GM21515 (cell line): ENCODE results near the gene MYO5C.
"Not testable (repeated sequence)": the region's sequence is repeated elsewhere in the genome, so short reads cannot be mapped to it uniquely, and the experiment has no call there.

Source experiments
- ATAC-seq: cut with Tn5 transposase; IDR thresholded peaks from one replicate; pipeline ENCODE4 v1.9.1; 2021; ENCODE audit not compliant: unreplicated experiment

The MYO5C gene

DNA sequence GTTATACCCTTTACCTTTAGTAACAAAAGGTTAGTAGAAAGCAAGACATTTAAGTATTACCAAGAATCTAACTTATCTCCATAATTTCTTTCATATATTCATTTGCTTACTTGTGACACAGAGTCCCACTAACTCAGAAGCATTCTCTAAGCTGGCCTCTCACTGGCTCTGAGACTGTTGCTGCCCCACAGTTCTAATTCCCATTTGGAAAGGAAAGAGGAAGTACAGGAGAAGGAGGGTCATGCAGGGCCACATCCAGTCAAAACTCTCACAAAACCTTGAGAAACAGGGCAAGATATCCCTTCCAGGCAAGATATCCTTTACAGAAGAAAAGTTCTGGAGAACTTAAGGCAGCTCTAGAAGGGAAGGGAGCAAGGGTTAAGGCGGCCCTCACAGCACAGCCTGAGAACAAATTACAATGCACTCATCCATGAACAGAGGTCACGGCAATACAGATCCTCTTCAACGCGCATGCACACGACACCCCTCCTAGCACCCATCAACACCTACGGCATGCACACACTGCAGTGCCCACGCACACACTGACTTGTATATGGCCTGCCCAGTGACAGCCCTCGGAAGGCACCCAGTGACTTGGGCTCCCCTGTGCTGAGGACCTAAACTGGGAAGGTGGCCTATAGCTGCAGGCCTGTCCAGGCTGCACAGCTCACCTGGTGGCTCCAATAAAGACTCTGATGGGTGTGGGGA, 13.0 kb upstream of the MYO5C start:
- ATAC-seq = peak; percentile 70

DNA sequence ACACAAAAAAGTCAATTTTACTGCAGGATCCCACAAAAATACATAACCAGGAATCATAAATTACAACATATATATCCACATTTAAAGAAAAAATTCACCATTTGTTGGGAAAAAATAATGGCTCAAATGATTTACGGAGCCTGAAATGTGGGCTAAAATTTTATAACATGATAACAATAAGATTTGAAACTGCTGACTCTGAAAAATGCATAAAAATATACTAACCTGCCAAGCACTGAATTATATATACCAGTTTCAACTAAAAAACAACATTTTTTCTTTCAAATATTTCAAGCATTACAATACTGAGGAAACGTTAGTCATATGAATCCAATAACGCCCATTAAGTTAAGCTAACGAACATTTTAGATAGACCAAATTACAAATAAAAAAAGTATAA, 12.2 kb upstream of the MYO5C start:
- ATAC-seq = no peak

DNA sequence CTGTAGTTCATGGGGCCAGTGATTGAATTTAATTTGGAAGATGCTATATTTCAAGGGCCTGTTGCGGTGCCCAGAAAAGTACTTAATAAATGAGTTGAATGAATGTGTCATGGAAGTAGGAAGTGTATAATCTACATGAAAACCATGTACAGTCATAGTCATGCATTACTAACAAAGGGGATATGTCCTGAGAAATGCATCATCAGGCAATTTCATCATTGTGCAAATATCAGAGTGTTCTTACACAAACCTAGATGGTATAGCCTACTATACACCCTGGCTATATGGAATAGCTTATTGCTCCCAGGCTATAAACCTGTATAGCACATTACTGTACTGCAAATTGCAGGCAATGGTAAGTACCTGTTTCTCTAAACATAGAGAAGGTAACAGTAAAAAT, 10.7 kb upstream of the MYO5C start:
- ATAC-seq = no peak

GRCh38 chr15:52303093-52303772, 7.6 kb upstream of the MYO5C start:
- ATAC-seq = no peak

DNA sequence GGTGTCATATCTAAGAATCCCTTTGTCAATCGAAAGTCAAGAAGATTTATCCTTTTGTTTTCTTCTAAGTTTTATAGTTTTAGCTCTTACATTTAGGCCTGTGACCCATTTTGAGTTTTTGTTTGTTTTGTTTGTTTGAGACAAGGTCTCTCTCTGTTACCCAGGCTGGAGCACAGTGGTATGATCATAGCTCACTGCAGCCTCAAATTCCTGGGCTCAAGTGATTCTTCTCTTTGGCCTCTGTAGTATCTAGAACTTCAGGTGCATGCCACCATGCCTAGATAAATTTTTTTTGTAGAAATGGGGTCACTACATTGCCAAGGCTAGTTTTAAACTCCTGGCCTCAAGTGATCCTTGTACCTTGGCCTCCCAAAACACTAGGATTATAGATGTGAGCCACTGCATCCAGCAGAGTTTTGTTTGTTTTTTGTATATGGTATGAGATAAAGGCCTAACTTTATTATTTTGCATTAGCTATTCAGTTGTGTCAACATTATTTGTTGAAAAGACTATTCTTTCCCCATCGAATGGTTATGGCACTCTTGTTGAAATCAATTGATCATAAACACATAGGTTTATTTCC, 5.8 kb upstream of the MYO5C start:
- ATAC-seq = no peak

DNA sequence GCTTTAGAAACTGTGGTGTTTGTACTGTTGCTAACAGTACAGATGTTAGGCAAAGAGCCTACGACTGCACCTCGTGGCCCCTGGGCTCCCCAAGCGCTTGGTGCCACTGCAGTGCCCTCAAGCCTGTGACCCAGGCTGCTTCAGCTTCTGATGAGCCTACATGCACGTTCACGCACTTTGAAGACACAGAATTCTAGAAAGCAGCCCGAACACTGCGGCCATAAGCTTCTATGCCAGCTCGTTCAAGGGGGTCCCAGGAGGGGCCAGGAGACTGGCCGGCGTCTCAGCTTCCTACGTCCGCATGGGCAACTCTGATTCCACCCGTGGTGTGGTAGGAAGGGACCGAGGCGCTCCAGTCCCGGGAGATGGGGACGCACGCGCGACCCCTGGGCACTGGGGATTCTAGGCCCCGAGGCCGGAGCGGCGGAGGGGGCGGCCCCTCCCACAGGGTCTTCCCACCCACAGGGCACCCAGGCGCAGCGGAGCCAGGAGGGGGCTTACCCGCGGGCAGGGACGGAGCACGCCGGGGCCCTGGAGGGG, 653 bp downstream of the MYO5C start:
- ATAC-seq = no peak

DNA sequence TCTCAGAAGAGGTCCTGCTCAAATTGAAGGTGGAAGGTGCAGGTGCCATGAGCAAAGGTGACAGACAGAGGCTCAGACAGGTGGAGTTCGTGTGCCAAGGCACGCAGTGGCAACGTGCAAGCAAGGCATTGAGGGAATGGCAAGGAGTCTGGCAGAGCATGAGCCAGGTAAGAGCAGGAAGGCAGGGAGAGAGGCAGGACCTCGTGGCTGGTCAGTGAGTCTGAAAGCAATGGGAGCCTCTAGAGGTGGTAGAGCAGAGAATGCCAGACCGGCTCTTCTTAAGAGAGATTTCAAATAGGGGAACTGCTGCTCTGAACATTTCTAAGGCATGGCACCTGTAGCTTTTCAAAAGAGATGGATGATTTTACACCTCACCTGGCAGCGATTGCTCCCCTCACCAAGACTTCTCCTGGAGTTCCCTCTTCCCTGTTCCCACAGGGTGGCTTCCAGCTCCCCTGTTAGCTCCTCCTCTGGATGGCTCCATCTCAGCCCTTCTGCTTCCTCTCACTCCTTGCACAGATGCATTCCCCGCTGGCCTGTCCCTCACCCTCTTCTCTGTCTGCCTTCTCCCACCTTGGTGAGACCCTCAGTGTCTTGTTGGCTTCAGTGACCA, 2.7 kb downstream of the MYO5C start:
- no peak for ATAC-seq

- no peak for ATAC-seq
These were observed 4.4 kb downstream of the MYO5C start for GRCh38 chr15:52291204-52291603.

DNA sequence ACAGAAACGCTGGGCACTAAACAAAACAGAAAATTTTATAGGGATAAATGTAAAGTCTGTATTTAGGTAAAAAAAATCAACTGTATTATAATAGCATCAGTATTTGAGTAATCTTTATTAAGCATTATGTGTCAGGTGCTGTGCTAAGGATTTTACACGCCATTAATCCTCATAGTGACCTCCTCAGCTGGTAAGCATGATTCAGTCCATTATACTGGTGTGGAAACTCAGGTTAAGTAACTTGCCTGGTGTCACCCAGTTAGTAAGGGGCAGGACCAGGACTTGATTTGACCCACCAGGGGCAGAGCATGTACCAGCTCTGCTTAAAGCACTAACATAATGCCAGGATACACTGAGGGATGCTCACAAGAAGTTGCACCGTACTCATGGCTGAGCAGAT, 4.8 kb downstream of the MYO5C start:
- ATAC-seq = no peak

DNA sequence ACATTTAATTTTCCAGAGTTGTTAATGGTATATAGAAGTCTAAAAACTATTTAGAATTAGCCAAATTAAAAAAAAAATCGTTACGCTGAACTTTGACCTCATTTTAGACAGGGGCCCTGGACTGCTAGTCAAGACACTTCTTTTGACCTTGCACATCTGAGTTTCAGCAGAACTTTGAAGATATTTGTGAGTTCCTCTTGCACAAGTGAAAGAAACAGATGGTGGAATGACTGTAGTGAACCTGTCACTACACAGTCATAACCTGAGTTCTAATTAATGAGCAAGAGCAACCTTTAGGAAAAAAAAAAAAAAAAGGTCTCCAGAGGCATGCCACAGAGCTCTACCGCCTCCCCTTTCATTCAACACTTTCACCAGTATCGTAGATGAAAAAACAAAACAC, 5.3 kb downstream of the MYO5C start:
- peak; percentile 44 for ATAC-seq

- no peak for ATAC-seq
These were observed 5.9 kb downstream of the MYO5C start for GRCh38 chr15:52289629-52290081.

- no peak for ATAC-seq
These were observed 6.6 kb downstream of the MYO5C start for GRCh38 chr15:52288986-52289385.

- no peak for ATAC-seq
These were observed 7.3 kb downstream of the MYO5C start for GRCh38 chr15:52288051-52288942.

- ATAC-seq = no peak
These were observed 8.5 kb downstream of the MYO5C start for GRCh38 chr15:52287114-52287513.

GRCh38 chr15:52285941-52286340, 9.7 kb downstream of the MYO5C start:
- ATAC-seq = not testable (repeated sequence)

DNA sequence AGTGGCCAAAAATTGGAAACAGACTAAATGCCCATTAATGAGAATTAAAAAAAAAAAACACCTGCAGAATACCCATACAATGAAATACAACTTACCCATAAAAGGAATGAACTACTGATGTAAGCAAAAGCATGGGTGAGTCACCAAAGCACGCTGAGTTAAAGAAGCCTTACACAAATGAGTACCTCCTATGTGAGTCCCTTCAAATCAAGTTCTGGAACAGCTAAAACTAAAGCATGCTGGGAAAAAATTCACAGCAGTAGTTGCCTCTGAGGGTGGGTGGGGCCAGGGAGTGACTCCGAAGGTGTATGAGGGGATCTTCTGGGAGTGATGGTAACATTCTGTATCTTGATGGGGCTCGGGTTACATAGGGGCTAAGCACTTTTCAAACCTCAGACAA, 11.4 kb downstream of the MYO5C start:
- no peak for ATAC-seq

- no peak for ATAC-seq
These were observed 12.3 kb downstream of the MYO5C start for GRCh38 chr15:52283281-52283680.

GRCh38 chr15:52282418-52282817, 13.2 kb downstream of the MYO5C start:
- ATAC-seq = no peak

DNA sequence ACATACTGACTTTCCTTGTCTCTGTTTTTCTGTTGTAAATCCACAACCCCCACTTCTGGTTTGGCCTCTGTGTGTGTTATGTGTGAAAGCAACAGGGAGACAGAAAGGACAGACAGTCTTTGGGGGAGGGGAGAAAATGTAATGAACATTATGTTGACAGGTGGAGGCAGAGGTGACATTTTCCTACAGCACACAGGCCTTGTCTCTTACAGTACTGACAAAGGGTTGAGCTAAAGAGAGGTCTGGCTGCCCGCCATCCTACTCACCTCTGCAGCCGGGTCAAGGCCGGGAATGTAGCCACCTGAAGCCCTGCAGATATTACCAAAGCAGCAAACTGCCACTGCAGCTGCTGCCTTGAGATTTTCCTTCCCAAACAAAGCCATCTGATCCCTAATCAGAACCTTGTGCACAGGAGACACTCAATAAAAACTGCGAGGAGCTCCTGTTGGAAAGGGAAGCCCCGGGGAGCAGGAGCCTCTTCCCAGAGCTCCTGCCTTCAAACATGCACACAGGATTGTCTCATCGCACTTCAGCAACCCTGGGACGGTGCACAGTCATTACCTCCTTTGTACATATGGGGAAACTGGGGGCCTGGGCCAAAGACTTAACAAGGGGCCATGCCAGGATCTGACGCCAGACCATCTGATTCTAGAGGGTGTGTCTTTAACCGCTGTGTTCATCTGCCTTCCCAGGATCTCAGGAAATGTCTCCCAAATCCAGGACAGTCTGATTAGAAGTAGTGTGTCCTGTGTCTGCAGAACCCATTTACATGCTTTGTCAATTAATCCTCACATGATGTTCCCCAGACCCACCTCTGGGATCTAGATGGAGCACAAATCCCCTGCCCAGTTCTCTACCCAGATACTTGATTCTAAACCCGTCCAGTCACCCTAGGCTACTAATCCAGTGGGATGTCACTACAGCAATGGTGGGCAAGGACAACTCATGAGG, 14.2 kb downstream of the MYO5C start:
- no peak for ATAC-seq
